Endothelial cell of umbilical vein (primary cell): ENCODE data around the gene MCTP1.

ENCODE experiments used
- EZH2 ChIP-seq: IDR thresholded peaks from 2 replicates; pipeline ENCODE4 v1.6.1; 2012; ENCODE audit warnings: borderline replicate concordance, low read depth, mild to moderate bottlenecking, moderate library complexity, low read length, inconsistent platforms; ENCODE audit not compliant: severe bottlenecking
- JUN ChIP-seq: IDR thresholded peaks from 2 replicates; pipeline ENCODE4 v1.6.1; 2011; ENCODE audit warnings: borderline replicate concordance, low read depth; ENCODE audit not compliant: insufficient read length, insufficient read depth
- POLR2A ChIP-seq: IDR thresholded peaks from 2 replicates; pipeline ENCODE4 v1.6.1; 2012; ENCODE audit warnings: low read depth, mild to moderate bottlenecking, control low read depth, low read length
- POLR2AphosphoS5 ChIP-seq: IDR thresholded peaks from 2 replicates; pipeline ENCODE4 v1.6.1; 2012; ENCODE audit warnings: low read depth, mild to moderate bottlenecking, control low read depth, low read length, moderate library complexity; ENCODE audit not compliant: insufficient read depth
- TF ChIP-seq, protein P1 (sequence below), 2 donors: IDR thresholded peaks; 1 replicate in 1 of 2; 2 replicates in 1 of 2; pipeline ENCODE4 v1.5.1; 2011; ENCODE audit warnings: low read length in 2 of 2, mild to moderate bottlenecking in 2 of 2, moderate library complexity in 2 of 2, control low read depth in 1 of 2, inconsistent platforms in 1 of 2, low read depth in 1 of 2; ENCODE audit not compliant: insufficient read depth in 1 of 2; ENCODE audit errors: extremely low read depth in 1 of 2
- TF ChIP-seq, protein P2 (sequence below): IDR thresholded peaks from 2 replicates; pipeline ENCODE4 v1.6.1; 2011; ENCODE audit not compliant: insufficient read depth, insufficient read length

DNA sequence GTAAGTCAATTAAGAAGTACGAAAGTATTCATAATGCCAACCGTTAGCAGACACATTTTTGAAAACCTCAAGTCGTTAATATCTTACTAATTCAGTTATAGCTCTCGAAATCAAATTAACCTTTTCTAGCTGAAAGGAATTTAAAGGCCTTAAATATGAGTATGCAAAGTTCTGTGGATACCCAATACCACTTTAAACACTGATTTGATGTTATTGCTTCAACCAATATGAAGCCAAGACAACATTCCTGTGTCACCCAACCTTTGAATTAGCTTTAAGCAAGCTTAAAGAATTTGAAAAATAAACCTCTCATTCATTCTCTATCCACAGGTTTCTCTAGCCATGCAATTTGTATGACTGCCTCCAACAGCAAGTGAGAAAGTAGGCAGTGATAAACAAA is 204.5 kb downstream of the MCTP1 start:
- TF ChIP-seq POLR2A (no peak), EZH2 (no peak), JUN (no peak), POLR2AphosphoS5 (no peak)
- TF ChIP-seq, protein P1, sequence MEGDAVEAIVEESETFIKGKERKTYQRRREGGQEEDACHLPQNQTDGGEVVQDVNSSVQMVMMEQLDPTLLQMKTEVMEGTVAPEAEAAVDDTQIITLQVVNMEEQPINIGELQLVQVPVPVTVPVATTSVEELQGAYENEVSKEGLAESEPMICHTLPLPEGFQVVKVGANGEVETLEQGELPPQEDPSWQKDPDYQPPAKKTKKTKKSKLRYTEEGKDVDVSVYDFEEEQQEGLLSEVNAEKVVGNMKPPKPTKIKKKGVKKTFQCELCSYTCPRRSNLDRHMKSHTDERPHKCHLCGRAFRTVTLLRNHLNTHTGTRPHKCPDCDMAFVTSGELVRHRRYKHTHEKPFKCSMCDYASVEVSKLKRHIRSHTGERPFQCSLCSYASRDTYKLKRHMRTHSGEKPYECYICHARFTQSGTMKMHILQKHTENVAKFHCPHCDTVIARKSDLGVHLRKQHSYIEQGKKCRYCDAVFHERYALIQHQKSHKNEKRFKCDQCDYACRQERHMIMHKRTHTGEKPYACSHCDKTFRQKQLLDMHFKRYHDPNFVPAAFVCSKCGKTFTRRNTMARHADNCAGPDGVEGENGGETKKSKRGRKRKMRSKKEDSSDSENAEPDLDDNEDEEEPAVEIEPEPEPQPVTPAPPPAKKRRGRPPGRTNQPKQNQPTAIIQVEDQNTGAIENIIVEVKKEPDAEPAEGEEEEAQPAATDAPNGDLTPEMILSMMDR (IDR thresholded peaks at IDR 0.05; ENCODE audit: extremely low read depth in 1 of 2, insufficient read depth in 1 of 2, low read depth in 1 of 2, low read length in 2 of 2), result no peak
- TF ChIP-seq, protein P2, sequence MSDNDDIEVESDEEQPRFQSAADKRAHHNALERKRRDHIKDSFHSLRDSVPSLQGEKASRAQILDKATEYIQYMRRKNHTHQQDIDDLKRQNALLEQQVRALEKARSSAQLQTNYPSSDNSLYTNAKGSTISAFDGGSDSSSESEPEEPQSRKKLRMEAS, result no peak
